HCT116 (cell line): ENCODE data around the gene ZBTB24.

Experiments used
- CTCF ChIP-seq, 3 experiments: fragments of 200-600 bp in 1 of 3; sonication (generic) in 1 of 3; IDR thresholded peaks in 2 of 3; conservative IDR thresholded peaks in 1 of 3; 2 replicates each; pipeline ENCODE4 v1.5.1; 2012 to 2017; ENCODE audit warnings: low read depth in 2 of 3, low read length in 2 of 3, antibody characterized with exemption in 1 of 3, borderline replicate concordance in 1 of 3, control low read depth in 1 of 3, mild to moderate bottlenecking in 1 of 3, mixed read lengths in 1 of 3, mixed run types in 1 of 3, moderate library complexity in 1 of 3; ENCODE audit not compliant: insufficient read depth in 1 of 3
- JUND ChIP-seq: IDR thresholded peaks from 2 replicates; pipeline ENCODE4 v1.6.1; 2012

GRCh38 chr6:109511832-109512231, 28.8 kb upstream of the ZBTB24 start:
- no peak for TF ChIP-seq CTCF (IDR thresholded peaks at IDR 0.05 in 2 of 3, conservative IDR thresholded peaks at IDR 0.05 in 1 of 3; ENCODE audit: borderline replicate concordance in 1 of 3, insufficient read depth in 1 of 3, low read depth in 2 of 3, low read length in 2 of 3)
- TF ChIP-seq JUND = no peak
